OCI-LY7 (cell line): ENCODE results near the gene PLA2G4E.

Experiments used
- CTCF ChIP-seq: fragments of 200-600 bp; sonication (generic); conservative IDR thresholded peaks from 2 replicates; pipeline ENCODE4 v1.5.1; 2014; ENCODE audit warnings: mild to moderate bottlenecking, antibody characterized with exemption, low read length, moderate library complexity, mixed read lengths
- EZH2phosphoT487 ChIP-seq: fragments of 200-600 bp; sonication (generic); IDR thresholded peaks from 2 replicates; pipeline ENCODE4 v1.6.1; 2018; ENCODE audit warnings: low read depth, borderline replicate concordance, mild to moderate bottlenecking, mixed run types, antibody characterized with exemption, low read length, moderate library complexity, mixed read lengths

GRCh38 chr15:41984622-41985021, 36.2 kb downstream of the PLA2G4E start:
- TF ChIP-seq CTCF (no peak), EZH2phosphoT487 (no peak)
